ENCODE measurements around the gene ARL6IP5.

The ARL6IP5 gene, protein sequence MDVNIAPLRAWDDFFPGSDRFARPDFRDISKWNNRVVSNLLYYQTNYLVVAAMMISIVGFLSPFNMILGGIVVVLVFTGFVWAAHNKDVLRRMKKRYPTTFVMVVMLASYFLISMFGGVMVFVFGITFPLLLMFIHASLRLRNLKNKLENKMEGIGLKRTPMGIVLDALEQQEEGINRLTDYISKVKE

DNA sequence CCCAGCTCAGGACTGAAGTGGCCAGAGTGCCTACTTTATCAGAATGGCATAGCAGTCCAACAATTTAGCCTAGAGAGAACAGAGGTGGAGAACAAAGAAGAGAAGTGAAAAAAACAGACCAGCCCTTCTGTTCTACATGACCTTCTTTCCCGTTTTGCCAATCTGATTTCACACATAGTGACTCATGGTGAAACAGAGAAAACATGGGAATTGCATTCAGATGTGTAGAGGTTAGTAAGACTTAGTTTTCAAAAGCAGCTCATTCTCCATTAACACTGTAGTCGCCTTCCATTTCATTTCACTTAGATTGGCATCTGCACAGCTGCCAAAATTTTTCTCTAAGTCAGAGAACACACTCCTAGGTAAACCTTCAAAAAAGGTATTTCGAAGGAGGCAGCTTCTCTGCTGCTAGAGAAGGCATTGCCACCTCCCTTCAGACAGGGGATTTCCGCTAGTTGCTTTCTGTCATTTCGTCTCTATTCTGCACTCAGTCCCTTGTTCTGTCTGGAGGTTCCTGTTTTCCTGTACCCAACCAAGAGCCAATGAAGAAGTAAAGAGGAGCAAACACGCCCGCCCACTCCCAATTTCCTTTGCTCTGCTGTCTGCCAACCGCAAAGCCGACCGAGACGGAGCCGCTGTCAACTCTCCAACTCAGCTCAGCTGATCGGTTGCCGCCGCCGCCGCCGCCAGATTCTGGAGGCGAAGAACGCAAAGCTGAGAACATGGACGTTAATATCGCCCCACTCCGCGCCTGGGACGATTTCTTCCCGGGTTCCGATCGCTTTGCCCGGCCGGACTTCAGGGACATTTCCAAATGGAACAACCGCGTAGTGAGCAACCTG, at the start of gene ARL6IP5:
Gene ARL6IP5, plus strand, starts transcription at position 612 of the 842 bp plus-strand sequence. Its CDS starts 111 bp downstream, at position 723.
- FAIRE-seq, result no peak
- peak; percentile 61 for DNase-seq (ENCODE audit: insufficient read length, low spot score)

DNA sequence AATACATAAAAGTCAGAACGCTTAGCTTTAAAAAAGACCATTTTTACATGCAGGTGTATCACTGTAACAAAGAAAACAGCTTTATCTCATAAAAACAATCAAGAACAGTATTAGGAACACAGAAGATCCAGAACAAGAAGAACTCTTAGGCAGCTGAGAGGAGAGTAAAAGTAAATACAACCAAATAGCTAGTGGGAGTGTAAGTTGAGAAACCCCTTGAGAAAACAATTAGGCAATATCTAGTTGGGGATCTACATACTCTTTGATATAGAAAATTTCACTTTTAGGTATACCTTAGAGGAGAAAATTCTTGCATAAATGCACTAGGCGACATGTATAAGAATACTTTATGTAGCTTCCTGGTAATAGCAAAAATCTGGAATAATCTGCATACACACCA, 40.1 kb upstream of the ARL6IP5 start:
- DNase-seq (ENCODE audit: insufficient read length, low spot score), result no peak
- no peak for FAIRE-seq

DNA sequence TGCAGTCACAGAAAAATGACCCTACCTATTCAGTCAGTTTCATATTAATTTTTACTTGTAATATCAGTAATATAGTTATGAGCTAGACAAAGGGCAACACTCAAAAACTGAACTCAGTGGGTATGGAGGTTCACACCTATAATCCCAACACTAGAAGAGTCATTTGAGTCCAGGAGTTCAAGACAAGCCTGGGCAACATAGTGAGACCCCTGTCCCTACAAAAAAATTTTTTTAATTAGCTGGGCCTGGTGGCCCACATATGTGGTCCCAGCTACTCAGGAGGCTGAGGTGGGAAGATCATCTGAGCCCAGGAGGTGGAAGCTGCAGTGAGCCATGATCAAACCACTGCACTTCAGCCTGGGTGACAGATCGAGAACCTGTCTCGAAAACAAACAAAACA, 35.7 kb upstream of the ARL6IP5 start:
- DNase-seq (ENCODE audit: insufficient read length, low spot score), result no peak
- FAIRE-seq, result no peak

DNA sequence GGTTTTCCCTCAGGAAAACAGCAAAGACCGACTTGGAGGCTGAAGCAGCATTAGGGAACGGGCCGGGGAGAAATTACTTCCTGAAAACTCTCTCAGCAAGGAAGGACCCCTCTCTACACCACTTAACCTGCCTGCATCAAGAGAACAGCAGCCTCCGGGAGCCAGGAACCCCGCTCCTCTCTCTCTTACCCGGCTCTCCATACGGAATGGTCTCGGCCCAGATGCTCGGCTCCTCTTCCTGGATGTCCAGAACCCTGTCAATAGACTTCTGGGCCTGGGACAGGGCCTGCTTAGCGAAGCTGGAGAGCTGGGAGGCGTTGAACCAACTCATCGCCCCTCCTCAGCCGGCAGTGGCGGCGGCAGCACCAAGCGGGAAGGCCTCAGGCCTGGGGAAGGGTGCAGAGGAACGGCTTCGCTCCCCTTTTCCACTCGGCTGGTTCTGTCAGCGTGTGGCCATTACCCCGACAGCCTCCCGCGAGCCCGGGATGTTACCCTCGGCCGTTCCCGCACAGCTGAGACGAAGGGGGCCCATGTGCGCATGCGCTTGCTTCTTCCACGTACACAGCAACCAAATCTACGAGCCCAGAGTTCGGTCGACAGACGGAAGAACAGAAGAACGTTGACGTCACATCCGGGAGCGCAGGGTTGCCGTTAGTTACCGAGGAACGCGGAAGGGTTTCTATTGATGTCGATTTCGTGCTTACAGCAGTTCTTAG, 32.8 kb upstream of the ARL6IP5 start, which contains the start of gene TMF1:
Gene TMF1, minus strand, starts transcription at position 578 of the 716 bp plus-strand sequence. Its CDS starts 247 bp downstream, at position 331.
- FAIRE-seq, result peak; percentile 100
- DNase-seq (ENCODE audit: insufficient read length, low spot score), result peak; percentile 97

DNA sequence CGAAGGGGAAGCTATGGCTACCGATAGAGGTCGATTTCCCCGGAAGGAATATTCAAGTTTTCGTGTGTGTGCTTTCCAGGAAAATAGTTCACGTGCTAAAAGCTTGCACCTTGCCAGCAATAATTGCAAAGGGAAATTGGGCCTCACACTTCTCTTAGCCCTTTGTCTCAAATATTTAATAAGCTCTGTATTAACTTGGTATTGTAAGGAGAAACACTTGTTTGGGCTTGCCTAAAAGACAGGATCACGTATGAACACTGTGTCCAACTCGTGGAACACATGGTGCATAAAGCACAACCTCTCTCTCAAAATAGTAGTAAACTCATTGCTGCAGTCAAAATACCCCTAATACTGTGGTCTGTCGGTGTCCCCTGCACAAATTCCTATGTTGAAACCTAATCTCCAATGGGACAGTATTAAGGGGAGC, 32.3 kb upstream of the ARL6IP5 start:
- DNase-seq (ENCODE audit: insufficient read length, low spot score) (no peak), FAIRE-seq (no peak)

DNA sequence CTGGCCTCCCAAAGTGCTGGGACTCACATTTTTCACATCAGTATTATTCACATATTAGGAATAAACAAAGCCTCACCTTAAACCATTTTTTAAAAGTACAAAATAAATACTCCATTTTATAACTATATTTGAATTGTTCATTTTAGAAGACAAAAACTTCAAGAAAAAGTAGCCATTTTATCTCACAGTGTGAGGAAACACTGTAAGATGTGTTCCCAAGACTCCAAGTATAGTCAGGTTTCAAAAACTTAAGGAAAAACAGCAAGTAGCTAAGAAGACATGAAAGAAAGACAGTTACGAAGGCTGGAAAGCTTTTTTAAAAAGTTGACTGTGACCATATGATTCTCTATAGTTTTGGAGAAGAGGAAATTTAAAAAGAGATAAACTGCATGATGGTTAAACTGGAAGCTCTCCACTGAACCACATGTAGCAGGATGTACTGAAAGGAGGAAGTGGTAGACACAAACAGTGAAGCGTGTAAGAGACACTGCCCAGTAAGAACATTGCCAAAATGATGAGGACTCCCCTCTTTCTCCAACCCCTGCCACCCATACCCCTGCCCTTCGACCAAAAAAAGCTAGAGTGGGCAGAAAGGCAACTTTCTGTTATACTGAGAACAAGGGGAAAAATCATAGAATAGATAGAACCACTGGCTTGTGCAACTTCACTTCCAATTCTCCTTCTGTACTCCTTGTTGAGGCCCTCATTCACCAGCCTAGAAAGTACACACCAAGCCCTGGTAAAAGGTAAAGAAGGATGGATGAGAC, 26.4 kb upstream of the ARL6IP5 start:
- no peak for DNase-seq (ENCODE audit: insufficient read length, low spot score)
- no peak for FAIRE-seq

DNA sequence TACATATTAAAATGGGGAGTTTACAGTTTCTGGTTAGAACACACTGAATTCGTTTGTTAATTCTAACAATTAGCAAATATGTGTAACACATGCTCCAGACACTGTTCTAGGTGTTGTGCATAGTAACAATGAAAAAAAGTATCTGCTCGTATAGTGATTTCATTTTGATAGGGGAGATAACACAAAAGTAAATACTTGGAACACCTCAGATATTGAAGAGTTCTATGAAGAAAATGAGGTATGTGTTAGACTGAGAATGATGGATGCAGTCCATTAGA, 25.9 kb upstream of the ARL6IP5 start:
- FAIRE-seq (no peak), DNase-seq (ENCODE audit: insufficient read length, low spot score) (no peak)

DNA sequence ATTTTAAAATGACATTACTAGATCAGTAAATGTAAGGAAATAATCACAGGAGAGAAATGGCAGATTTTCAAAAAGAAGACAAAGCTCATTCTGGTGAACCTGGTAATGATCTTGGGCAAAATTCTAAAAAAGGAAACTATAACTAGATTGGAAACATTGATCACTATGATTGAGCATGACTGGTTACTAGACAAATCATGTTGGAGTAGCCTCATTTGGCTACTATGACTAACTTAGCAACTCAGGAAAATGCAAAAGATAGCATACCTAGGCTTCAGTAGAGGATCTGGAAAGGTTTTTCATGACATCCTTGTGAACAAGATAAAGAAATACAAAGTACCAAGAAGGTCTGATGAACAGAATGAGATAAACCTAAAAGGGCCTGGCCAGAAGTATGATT, 25.0 kb upstream of the ARL6IP5 start:
- DNase-seq (ENCODE audit: insufficient read length, low spot score) (no peak), FAIRE-seq (no peak)

DNA sequence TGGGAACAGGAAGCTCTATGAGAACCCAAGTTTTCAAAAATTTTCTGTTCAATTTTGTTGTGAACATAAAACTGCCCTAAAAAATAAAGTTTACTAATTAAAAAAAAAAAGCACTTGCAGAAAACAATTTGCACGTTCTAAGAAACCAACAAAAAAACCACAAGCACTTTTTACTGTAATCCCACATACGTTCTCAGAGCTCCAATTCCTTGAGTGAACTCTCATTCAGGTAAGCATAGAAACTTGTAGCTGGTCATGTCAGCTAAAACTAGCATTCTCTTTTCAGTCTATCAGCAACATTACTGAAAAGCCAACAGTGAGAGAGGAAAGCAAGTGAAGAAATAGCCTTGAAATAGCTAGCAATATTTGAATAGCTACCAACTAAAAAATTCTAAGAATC, 21.1 kb upstream of the ARL6IP5 start:
- FAIRE-seq, result no peak
- no peak for DNase-seq (ENCODE audit: insufficient read length, low spot score)

DNA sequence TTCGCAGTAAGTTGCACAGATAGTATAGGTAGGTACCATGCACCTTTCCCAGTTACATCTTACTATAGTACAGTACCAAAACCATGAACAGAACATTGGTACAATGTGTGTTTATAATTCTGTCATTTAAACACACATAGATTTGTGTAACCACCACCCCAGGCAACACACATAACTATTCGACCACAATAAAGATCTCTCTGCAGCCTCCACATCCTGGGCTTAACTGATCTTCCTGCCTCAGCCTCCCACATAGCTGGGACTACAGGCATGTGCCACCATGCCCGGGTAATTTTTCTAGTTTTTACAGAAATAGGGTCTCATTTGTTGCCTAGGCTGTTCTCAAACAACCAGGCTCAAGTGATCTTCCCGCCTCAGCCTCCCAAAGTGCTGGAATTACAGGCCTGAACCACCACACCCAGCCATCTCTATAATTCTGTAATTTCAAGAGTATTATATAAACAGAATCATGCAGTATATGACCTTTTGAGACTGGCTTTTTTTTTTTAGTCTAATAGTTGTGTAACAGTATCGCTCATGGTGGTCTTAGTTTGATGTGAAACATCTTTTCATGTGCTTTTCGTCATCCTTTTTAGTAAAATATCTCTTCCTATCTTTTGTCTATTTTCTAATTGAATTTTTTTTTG, 19.3 kb upstream of the ARL6IP5 start:
- FAIRE-seq (no peak), DNase-seq (ENCODE audit: insufficient read length, low spot score) (no peak)

DNA sequence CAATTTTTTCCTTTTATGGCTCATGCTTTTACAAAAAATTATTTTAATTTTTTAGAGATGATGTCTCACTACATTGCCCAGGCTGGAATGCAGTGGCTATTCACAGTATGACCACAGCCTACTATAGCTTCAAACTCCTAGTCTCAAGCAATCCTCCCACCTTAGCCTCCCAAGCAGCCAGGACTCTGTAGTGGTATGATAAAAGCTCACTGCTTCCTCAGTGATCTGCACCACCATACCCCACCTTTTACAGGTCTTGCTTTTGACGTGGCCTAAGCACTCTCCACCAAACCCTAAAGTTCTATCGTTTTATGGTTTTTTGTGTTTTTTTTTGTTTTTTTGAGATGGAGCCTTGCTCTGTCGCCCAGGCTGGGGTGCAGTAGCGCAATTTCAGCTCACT, 18.6 kb upstream of the ARL6IP5 start:
- FAIRE-seq (no peak), DNase-seq (ENCODE audit: insufficient read length, low spot score) (no peak)

DNA sequence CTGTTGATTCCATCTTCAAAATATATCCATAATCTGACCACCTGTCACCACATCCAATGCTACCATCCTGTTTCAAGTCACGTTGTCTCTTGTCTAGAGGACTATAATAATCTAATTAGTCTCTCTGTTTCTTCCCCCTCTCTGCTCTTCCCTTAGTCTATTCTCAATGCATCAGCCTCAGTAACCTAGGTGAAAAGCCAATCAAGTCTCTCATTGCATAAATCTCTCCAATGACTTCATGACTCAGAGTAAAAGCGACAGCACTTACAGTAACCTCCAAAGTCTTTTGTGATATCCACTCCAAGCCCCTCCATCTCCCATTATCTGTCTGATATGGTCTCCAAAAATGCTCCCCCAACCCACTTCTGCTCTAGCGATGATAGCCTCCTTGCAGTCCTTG, 11.8 kb upstream of the ARL6IP5 start:
- FAIRE-seq (no peak), DNase-seq (ENCODE audit: insufficient read length, low spot score) (no peak)

DNA sequence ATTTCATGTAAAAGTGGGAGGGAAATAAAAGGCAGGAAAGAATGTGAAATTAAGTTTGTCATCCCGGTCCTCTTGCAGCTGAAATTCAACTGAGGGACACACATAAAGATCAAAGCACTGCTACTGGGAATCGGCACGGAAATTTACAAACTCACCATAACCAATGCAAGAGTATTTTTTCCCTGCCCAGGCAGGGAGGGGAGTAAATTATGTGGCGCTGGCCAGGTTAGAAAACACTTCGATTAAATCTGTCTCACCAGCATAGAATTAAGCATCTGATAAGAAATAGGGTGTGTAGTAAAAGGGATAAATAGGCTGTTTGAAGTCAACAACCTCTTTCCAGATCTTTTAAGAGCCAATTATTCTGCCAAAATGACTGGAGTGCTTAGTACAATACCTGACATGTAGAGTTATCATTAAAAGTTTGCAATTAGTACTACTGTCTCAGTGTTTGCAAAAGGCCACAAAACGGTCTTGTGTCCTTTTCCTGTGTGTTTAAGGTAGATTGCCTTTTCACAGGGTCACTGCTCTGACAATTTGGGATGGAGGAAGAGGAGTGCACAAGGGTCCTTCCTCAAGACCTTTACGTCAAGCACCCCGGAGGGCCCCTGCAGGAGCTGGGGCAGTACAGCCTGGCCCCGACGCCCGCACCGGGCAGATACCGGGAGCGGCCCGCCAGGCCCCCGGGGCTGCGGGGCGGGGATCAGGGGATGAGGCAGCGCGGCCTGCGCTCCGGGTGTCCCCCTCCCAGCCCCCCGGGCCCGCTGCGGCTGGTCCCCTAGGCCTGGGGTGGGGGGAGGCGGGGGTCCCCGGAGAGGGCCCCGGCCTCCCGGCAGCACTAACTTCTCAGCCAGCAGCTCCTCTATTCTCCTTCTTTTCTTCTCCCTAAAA, 5.2 kb upstream of the ARL6IP5 start:
- DNase-seq (ENCODE audit: insufficient read length, low spot score), result no peak
- no peak for FAIRE-seq

DNA sequence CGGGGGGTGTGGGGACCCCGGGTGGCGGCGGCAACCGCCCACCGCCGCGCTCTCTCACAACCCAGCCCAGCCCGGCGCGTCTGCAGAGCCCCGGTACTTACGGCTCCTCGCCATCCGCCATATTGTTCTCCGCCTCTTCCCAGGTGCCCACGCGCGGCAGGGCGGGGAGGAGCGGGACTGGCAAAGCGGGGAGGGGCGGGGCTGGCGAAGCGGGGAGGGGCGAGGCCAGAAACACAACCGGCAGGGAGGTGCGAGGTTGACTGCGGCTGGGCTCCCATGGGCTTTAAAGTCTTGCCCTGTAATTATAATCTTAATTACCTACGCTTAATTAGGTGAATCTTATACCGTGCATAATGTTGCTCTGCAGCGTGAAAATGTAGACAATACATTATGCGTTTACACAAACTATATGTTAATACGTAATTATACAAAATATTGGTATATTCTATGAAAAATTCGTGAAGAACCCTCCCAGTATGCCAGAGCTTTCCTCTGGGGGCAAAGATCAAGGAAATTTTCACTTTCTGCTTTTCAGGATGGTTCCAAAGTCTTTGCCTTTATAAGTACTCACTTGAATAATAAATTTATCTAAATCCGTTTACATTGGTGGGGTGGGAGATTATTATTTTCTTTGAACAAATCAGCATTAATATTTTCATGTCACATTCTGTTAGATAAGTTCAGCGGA, 4.4 kb upstream of the ARL6IP5 start, which contains the start of gene UBA3:
Gene UBA3, minus strand, starts transcription at position 133 of the 688 bp plus-strand sequence. Its CDS starts 12 bp downstream, at position 121.
- peak; percentile 90 for FAIRE-seq
- peak; percentile 77 for DNase-seq (ENCODE audit: insufficient read length, low spot score)

DNA sequence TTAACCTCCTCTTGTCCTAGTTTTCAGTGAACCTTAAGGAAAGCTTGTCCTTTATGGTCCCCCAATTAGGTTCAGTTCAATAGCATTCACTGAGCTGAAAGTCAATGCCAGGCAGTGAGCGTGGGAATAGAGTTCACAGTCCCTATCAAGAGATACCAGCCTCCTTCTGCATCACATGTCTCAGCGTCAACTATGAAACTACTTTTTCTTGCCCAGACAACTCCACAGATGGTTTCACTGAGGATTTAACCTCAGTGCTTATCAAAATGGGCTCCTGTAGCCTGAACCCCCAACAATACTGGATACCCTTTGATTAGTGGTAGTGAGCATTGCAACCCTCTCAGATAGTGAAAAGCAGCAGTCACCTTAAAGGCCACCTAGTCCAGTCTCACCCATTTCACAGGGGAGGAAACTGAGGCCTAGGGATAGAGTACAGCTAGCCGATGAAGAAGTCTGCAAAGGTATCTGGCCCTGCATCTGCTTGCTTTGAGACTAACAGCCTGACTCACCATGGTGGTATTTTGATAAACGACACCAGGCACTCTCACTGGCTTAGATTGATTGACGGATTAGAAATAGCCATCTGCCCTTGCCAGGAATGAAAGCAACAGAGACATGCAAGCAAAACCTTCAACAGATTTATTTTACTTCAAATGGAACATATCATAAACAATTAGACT, 3.0 kb upstream of the ARL6IP5 start:
- peak; percentile 52 for FAIRE-seq
- DNase-seq (ENCODE audit: insufficient read length, low spot score), result peak; percentile 59

DNA sequence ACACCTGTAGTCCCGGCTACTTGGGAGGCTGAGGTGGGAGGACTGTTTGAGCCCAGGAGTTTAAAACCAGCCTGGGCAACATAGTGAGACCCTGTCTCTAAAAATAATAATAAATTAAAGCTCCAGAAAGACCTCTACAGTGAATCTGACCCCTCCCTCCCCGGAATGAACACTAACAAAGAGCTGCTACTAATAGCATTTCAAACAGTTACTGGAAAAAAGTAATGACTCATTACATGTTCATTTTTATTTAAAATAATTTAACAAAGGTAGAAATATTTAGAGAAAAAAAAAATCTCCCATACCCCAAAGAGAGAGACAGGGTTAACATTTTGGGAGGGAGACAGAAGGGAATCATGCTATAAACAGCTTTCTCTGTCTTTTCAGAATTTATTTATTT, 2.4 kb upstream of the ARL6IP5 start:
- DNase-seq (ENCODE audit: insufficient read length, low spot score), result no peak
- FAIRE-seq, result no peak

DNA sequence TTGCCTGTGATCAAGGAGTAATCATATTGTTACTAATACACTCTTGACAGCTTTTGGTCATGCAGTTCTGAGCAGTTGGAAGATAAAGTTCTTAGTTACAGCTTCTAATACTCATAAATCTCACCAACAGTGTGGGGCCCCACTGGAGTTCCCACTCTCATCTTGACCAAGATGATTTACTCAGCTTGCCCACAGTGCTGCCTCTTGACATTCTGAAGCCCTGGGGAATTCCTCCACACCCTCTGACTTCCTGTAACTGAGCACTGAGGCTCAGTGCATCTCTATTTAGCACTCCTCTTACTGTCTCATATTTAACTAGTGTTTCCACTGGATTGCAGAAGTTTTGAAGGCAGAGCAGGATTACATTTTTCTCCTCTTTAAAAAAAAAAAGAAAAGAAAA, 1.9 kb upstream of the ARL6IP5 start:
- DNase-seq (ENCODE audit: insufficient read length, low spot score), result peak; percentile 65
- FAIRE-seq, result no peak

DNA sequence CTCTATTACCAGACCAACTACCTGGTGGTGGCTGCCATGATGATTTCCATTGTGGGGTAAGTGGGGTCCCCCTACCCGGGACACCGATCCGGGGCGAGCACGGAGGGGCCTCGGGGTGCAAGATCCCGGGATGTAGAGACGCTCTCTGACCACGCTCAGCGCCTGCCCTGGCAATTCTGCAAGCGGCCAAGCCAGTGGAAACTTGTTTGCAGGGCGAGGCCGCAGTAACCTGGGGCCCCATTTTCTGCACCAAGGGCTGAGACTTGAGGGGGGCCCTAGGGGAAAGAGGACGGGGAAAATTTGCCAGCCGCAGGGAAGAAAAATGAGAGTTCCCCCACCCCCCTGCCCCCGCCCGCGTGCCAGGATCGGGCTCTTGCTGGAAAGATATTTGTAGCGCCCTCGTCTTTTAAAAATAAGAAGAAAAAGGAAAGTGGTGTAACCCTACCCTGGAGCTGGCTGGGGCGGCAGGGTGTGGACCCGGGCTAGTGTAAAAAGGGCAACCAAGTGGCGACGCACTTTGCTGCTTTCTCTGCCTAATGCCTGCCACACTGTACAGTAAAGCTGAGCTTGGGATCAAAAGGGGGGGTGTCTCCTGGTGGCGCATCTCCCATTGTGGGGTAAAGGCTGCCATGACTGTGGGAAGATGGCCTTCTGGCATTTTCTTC, 563 bp downstream of the ARL6IP5 start:
- FAIRE-seq (no peak), DNase-seq (ENCODE audit: insufficient read length, low spot score) (no peak)

All from HTR-8/SVneo (cell line).